GM10248 (cell line): ENCODE data around the gene SGPL1.

Experiments
- CTCF ChIA-PET: fragments of 300-600 bp; sonication (Branson Sonifier 250); formaldehyde crosslinking; extraction: SDS; loops from one replicate; lab custom pipeline; 2021; ENCODE audit warnings: antibody characterized with exemption; lab: Yijun Ruan, JAX
- POLR2A ChIA-PET: fragments of 350-650 bp; sonication (Branson Sonifier 250); formaldehyde crosslinking; extraction: SDS; loops from one replicate; lab custom pipeline; 2020; ENCODE audit warnings: antibody characterized with exemption; lab: Yijun Ruan, JAX
- DNase-seq: peaks from one replicate; pipeline ENCODE4 v3.0.0; 2012; ENCODE audit errors: extremely low spot score
- CTCF ChIP-seq: IDR thresholded peaks from 2 replicates; pipeline ENCODE4 v1.5.1; 2012; ENCODE audit warnings: mild to moderate bottlenecking, low read depth; ENCODE audit errors: extremely low read depth, missing control alignments, control extremely low read depth

Gene SGPL1

DNA sequence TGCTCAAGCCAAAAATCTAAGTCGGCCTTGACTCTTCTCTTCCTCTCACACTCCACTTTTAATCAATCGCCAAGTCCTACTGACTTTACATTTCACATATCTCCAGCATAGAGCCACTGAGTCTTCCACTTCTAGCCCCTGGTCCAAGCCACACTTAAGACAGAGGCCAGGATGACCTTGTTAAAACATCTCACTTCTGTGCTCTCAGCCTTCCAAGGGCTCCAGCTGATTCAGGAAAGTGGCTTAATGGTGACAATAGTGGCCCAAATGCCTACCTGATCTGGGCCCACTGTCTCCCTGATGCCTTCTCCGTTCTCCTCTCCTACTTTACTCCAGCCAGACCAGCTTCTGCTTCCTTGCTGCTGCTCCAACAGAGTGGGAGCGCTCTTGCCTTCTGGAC is 35.0 kb upstream of the SGPL1 start:
- CTCF ChIA-PET = interaction anchor here (1.5 kb wide), 1 partner anchor 789 kb away, joined by 3 read pairs; no protein-coding TSS in a partner anchor
- TF ChIP-seq CTCF = no peak
- no peak for DNase-seq
- POLR2A ChIA-PET = no interaction called here

DNA sequence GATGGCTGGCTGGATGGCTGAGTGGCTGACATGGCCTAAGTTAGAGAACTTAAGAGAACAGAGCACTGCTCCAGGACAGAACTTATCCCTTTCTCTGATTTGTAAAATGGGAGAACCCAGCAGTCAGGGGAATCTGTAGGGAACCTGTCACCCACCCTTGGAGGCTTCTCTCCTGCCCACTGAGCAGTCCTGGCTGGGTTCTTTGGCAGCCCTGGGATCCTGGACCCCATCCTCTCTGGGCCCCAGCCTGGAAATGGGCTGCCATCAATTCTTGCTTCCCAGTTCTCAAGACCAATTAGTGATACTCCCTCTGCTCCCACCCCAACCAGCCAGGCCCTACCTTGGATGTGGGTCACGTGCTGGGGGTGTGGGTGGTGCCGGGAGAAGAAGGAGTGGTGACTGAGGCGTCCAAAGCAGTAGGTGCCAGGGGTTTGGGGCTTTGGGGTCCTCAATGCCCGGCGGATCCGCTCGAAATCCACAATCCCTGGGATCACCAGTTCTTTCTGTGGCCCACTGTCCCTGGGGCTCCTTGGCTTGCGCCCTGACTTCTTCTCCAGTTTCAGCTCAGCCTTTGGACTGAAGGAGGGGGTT is 34.2 kb upstream of the SGPL1 start:
- ChIA-PET POLR2A (no interaction called here), CTCF (interaction anchor here (1.5 kb wide), 1 partner anchor 788 kb away, joined by 3 read pairs; no protein-coding TSS in a partner anchor)
- DNase-seq = no peak
- no peak for TF ChIP-seq CTCF

DNA sequence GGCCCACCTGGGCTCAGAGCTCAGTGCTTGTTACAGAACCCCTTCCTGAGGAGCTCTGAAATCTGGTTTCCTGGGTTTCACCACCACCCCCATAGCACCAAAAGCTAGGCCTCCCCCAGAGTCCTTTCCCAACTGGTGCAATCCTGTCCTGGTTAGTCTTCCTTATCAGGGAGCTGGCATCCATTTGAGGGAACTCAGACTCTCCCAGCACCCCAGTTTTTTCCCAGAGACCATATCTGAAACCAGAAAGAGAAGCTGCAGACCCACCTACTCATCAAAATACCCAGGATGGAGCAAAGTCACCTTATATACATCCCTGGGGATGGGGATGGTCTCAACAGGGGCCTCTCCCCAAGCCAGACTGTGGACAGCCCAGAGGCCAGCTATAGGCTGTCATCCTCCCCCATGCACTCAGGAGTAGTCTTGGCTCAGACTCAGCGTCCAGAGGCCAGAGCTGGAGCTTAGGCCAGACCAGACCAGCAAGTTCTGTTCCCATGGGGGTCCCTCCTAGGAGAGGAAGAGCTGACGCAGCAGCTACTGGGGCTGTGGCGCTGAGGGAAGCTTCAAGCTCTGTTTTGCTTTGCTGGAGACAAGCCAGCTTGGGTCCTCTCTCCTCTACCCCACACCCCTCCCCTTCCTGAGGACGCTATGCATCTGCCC is 33.5 kb upstream of the SGPL1 start:
- no peak for TF ChIP-seq CTCF
- no peak for DNase-seq
- CTCF ChIA-PET = interaction anchor here (1.0 to 1.5 kb wide), 2 partner anchors 50 to 787 kb away, joined by 3 read pairs; no protein-coding TSS in a partner anchor
- POLR2A ChIA-PET = no interaction called here

- CTCF ChIA-PET = interaction anchor here (1.0 kb wide), 1 partner anchor 50 kb away, joined by 3 read pairs; no protein-coding TSS in a partner anchor
- TF ChIP-seq CTCF = no peak
- POLR2A ChIA-PET = no interaction called here
- no peak for DNase-seq
These were observed 32.7 kb upstream of the SGPL1 start for GRCh38 chr10:70782746-70783680.

GRCh38 chr10:70784016-70784415 is 31.7 kb upstream of the SGPL1 start:
- TF ChIP-seq CTCF = no peak
- ChIA-PET CTCF (no interaction called here), POLR2A (no interaction called here)
- no peak for DNase-seq

GRCh38 chr10:70784471-70784870 is 31.3 kb upstream of the SGPL1 start:
- DNase-seq = no peak
- CTCF ChIA-PET = no interaction called here
- POLR2A ChIA-PET = no interaction called here
- no peak for TF ChIP-seq CTCF
